HepG2 (cell line): Measurements from ENCODE around the gene SDHD. TPM values are rescaled to one million over a fixed set of nuclear protein-coding genes. Genes with fewer than 3 reads are reported as not detected.

Source experiments
- AGO1 ChIP-seq: fragments of 200-400 bp; formaldehyde crosslinking; IDR thresholded peaks from 2 replicates; pipeline ENCODE4 v1.6.1; 2017; ENCODE audit warnings: mild to moderate bottlenecking, low read depth, low read length, moderate library complexity; ENCODE audit not compliant: poor library complexity, severe bottlenecking
- BCL6 ChIP-seq: IDR thresholded peaks from 2 replicates; pipeline ENCODE4 v1.6.1; 2016; ENCODE audit warnings: missing genetic modification reagents, missing compliant biosample characterization
- DMAP1 ChIP-seq: IDR thresholded peaks from 2 replicates; pipeline ENCODE4 v1.6.1; 2016
- DMTF1 ChIP-seq: sonication (generic); formaldehyde crosslinking; IDR thresholded peaks from 2 replicates; pipeline ENCODE4 v1.4.0; 2020; ENCODE audit warnings: mild to moderate bottlenecking, missing genetic modification reagents
- GMEB1 ChIP-seq: sonication (generic); formaldehyde crosslinking; IDR thresholded peaks from 2 replicates; pipeline ENCODE4 v1.5.1; 2020; ENCODE audit warnings: missing genetic modification reagents, mild to moderate bottlenecking, borderline replicate concordance
- MXD1 ChIP-seq: sonication (generic); formaldehyde crosslinking; IDR thresholded peaks from 2 replicates; pipeline ENCODE4 v1.4.0; 2020; ENCODE audit warnings: mild to moderate bottlenecking, missing genetic modification reagents
- NFYB ChIP-seq: sonication (generic); formaldehyde crosslinking; IDR thresholded peaks from 2 replicates; pipeline ENCODE4 v1.4.0; 2020; ENCODE audit warnings: missing genetic modification reagents
- PPARG ChIP-seq: conservative IDR thresholded peaks from 2 replicates; pipeline ENCODE4 v1.6.1; 2016; ENCODE audit warnings: missing biosample characterization, missing genetic modification reagents
- RFXAP ChIP-seq: sonication (generic); formaldehyde crosslinking; IDR thresholded peaks from 2 replicates; pipeline ENCODE4 v1.4.0; 2020; ENCODE audit warnings: missing genetic modification reagents, borderline replicate concordance
- SRSF4 ChIP-seq: fragments of 200-400 bp; formaldehyde crosslinking; IDR thresholded peaks from one replicate; pipeline ENCODE4 v1.6.1; 2018; ENCODE audit warnings: mild to moderate bottlenecking, low read depth, low read length, moderate library complexity; ENCODE audit not compliant: poor library complexity, severe bottlenecking
- TARDBP ChIP-seq: sonication (generic); formaldehyde crosslinking; IDR thresholded peaks from 2 replicates; pipeline ENCODE4 v1.8.0; 2022; ENCODE audit warnings: mild to moderate bottlenecking, missing genetic modification reagents
- THAP11 ChIP-seq: IDR thresholded peaks from 2 replicates; pipeline ENCODE4 v1.6.1; 2016; ENCODE audit warnings: missing biosample characterization, missing genetic modification reagents
- ZBTB42 ChIP-seq: sonication (generic); formaldehyde crosslinking; IDR thresholded peaks from 2 replicates; pipeline ENCODE4 v1.5.0; 2020; ENCODE audit warnings: mild to moderate bottlenecking, missing genetic modification reagents
- ZC3H4 ChIP-seq: sonication (generic); formaldehyde crosslinking; IDR thresholded peaks from 2 replicates; pipeline ENCODE4 v1.4.0; 2020; ENCODE audit warnings: missing genetic modification reagents, borderline replicate concordance
- ZNF501 ChIP-seq: sonication (generic); formaldehyde crosslinking; IDR thresholded peaks from 2 replicates; pipeline ENCODE4 v1.5.1; 2020; ENCODE audit warnings: mild to moderate bottlenecking, moderate library complexity, missing genetic modification reagents
- polyA plus RNA-seq, 8 experiments: library from polyadenylated mRNA; depleted of rRNA in 3 of 8; stranded (reverse) in 7 of 8; unstranded in 1 of 8; fragments of >200 nt; fragmentation: Illumina TruSeq in 4 of 8; extraction: Trizol in 4 of 8; gene quantifications; 2 replicates each; pipeline versions ENCODE4 v1.2.1 to v1.2.3, GENCODE V29; 2011 to 2016; ENCODE audit warnings: low read depth in 4 of 8, missing spikeins in 1 of 8, mixed read lengths in 1 of 8; ENCODE audit not compliant: insufficient read depth in 1 of 8
- total RNA-seq, 5 experiments: library from RNA; depleted of rRNA; stranded (reverse); fragments of >200 nt; fragmentation: Illumina TruSeq; extraction: Trizol; gene quantifications; 2 replicates each; pipeline ENCODE4 v1.2.3, GENCODE V29; 2016; ENCODE audit warnings: low read depth in 1 of 5
- TF ChIP-seq, protein P1 (sequence below): sonication (generic); formaldehyde crosslinking; IDR thresholded peaks from 2 replicates; pipeline ENCODE4 v1.9.0; 2021; ENCODE audit warnings: missing genetic modification reagents, mild to moderate bottlenecking, borderline replicate concordance
- TF ChIP-seq, protein P2 (sequence below): sonication (generic); formaldehyde crosslinking; IDR thresholded peaks from 2 replicates; pipeline ENCODE4 v1.5.0; 2020; ENCODE audit warnings: mild to moderate bottlenecking, missing genetic modification reagents

Gene SDHD
- total and polyA plus RNA-seq, 2 of the 13 experiments (the other 11 are each of a cell fraction or from before 2014, with no cell fraction given), result 117 to 123 TPM

DNA sequence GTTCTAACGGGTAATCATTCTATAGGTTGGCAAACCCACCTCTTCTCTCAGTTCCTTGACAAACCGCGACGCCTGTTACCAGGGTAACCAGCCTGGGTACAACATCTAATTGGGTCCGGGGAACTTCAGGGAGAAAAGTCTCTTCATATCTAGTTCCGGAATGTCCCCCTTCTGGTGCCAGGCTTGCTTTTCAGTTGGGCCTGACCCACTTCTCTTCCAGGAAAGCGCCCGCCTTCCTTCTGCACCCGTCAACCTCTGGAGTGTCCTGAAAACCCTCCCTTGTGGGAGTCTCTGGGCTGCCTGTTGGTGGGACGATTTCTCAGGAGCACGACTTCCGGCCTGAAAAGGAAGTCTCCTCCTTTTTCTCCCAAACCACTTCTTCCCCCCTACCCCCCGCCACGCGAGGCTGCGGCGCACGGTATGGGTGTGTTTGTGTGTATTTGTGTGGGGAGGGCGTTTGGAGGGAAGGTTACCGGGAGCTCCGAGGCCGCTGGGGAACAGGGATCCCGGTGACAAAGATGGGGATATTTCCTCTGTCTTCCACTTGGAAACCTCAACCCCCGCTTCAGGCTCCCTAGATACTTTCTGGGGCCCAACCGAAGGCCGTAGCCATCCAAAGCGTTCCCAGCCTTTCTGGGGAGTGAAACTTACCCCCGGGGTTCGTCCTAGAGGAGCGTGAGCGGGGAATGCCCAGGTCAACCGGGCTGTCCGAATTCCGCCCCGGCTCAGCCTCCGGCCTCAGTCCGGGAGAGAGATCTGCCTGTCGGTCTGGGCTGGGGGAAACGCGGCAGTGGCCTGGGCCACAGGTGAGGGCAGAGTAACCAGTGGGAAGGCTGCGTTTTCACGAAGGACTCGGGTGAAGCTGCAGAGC lies 12.5 kb upstream of the SDHD start, which contains the start of the genes NKAPD1 and PIH1D2 (continued):
- TF ChIP-seq GMEB1 (CRISPR knock-in tag) (peak; percentile 62; the same call in 1 of the 2 replicates), TARDBP (CRISPR knock-in tag) (0 out of 2 replicates have a peak, but pooled peaks have one; percentile 45), MXD1 (peak; percentile 58; the same call in 1 of the 2 replicates), AGO1 (no peak), DMTF1 (CRISPR knock-in tag) (no peak), PPARG (CRISPR knock-in tag) (no peak), ZBTB42 (CRISPR knock-in tag) (no peak), BCL6 (peak; percentile 48), NFYB (CRISPR knock-in tag) (peak; percentile 62), DMAP1 (CRISPR knock-in tag) (peak; percentile 89; the same call in 1 of the 2 replicates), THAP11 (CRISPR knock-in tag) (peak; percentile 87), ZC3H4 (no peak), SRSF4 (no peak), ZNF501 (peak; percentile 66), RFXAP (CRISPR knock-in tag) (0 out of 2 replicates have a peak, but pooled peaks have one; percentile 27)
- TF ChIP-seq, protein P1, sequence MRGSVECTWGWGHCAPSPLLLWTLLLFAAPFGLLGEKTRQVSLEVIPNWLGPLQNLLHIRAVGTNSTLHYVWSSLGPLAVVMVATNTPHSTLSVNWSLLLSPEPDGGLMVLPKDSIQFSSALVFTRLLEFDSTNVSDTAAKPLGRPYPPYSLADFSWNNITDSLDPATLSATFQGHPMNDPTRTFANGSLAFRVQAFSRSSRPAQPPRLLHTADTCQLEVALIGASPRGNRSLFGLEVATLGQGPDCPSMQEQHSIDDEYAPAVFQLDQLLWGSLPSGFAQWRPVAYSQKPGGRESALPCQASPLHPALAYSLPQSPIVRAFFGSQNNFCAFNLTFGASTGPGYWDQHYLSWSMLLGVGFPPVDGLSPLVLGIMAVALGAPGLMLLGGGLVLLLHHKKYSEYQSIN (CRISPR knock-in tag), result no peak
- TF ChIP-seq, protein P2, sequence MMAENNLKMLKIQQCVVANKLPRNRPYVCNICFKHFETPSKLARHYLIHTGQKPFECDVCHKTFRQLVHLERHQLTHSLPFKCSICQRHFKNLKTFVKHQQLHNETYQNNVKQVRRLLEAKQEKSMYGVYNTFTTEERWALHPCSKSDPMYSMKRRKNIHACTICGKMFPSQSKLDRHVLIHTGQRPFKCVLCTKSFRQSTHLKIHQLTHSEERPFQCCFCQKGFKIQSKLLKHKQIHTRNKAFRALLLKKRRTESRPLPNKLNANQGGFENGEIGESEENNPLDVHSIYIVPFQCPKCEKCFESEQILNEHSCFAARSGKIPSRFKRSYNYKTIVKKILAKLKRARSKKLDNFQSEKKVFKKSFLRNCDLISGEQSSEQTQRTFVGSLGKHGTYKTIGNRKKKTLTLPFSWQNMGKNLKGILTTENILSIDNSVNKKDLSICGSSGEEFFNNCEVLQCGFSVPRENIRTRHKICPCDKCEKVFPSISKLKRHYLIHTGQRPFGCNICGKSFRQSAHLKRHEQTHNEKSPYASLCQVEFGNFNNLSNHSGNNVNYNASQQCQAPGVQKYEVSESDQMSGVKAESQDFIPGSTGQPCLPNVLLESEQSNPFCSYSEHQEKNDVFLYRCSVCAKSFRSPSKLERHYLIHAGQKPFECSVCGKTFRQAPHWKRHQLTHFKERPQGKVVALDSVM (CRISPR knock-in tag), result no peak
